GM21381 (cell line): ENCODE results near the gene RABGAP1L.
"Not testable (repeated sequence)": the region's sequence is repeated elsewhere in the genome, so short reads cannot be mapped to it uniquely, and the experiment has no call there.

ENCODE experiments used
- ATAC-seq: cut with Tn5 transposase; IDR thresholded peaks from one replicate; pipeline ENCODE4 v1.9.1; 2021; ENCODE audit warnings: mild to moderate bottlenecking, moderate library complexity; ENCODE audit not compliant: unreplicated experiment

RABGAP1L gene

GRCh38 chr1:174428033-174428432, 268.7 kb downstream of the RABGAP1L start:
- no peak for ATAC-seq

- ATAC-seq, result no peak
Observed at GRCh38 chr1:174428739-174429138, 269.4 kb downstream of the RABGAP1L start.

DNA sequence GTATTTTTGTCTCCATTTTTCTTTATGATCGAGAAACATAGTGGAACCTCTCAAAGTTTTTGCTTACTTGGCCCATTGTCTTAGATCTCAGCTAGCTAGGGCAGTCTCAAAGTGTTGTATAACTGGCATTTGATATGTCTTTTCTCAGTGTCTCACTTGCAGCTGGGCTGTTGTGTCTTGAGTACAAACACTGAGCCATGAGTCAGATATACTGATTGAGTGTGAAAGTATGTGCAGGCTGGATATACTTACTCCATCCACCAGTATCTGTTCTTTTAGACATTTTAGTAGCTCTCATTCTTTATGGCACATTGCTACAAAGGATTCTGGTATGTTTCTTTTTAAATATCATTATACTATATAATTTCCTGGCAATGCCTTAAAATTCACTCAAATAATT, 274.1 kb downstream of the RABGAP1L start:
- no peak for ATAC-seq

DNA sequence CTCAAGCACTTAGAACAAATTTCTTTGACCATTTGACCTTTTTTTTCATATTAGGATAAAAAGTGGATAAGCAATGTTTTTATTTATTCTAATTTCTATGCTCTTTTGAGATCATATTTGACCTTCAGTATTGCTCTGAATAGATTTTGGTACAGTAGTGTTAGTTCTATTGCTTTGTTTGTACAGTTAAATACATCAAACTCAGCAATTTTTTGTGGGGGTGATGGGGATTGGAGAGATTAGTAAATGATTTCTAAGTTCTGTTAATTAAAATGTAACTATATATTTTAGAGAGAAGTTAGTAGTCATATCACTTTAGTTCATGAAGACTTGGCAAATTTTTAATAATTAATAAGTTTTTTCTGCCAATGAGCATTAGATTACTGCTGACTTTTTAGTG, 286.0 kb downstream of the RABGAP1L start:
- no peak for ATAC-seq

GRCh38 chr1:174445817-174446216, 286.5 kb downstream of the RABGAP1L start:
- ATAC-seq, result no peak

DNA sequence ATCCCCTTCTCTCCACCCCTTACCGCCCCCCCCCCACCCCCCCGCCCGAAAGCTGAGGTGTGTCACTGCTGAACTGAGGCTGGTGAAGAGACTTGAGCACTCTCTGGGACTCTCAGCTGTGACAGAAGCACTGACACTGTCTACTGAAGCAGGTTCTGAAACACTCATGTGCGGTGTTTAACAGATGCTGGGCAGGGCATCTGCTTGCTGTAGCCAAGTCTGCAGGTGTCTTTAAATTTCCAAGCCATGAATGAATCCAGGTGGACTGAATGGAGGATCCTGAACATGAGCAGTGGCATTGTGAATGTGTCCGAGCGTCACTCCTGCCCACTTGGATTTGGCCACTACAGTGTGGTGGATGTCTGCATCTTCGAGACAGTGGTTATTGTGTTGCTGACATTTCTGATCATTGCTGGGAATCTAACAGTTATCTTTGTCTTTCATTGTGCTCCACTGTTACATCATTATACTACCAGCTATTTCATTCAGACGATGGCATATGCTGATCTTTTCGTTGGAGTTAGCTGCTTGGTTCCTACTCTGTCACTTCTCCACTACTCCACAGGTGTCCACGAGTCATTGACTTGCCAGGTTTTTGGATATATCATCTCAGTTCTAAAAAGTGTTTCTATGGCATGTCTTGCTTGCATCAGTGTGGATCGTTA, 288.7 kb downstream of the RABGAP1L start, which contains the start of gene GPR52:
Gene GPR52 (plus strand): TSS at position 99 of the 665 bp plus-strand sequence. CDS start 148 bp downstream, at position 247.
- no peak for ATAC-seq

DNA sequence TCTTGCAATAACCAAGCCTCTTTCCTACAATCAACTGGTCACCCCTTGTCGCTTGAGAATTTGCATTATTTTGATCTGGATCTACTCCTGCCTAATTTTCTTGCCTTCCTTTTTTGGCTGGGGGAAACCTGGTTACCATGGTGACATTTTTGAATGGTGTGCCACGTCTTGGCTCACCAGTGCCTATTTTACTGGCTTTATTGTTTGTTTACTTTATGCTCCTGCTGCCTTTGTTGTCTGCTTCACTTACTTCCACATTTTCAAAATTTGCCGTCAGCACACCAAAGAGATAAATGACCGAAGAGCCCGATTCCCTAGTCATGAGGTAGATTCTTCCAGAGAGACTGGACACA, 289.2 kb downstream of the RABGAP1L start:
- no peak for ATAC-seq

DNA sequence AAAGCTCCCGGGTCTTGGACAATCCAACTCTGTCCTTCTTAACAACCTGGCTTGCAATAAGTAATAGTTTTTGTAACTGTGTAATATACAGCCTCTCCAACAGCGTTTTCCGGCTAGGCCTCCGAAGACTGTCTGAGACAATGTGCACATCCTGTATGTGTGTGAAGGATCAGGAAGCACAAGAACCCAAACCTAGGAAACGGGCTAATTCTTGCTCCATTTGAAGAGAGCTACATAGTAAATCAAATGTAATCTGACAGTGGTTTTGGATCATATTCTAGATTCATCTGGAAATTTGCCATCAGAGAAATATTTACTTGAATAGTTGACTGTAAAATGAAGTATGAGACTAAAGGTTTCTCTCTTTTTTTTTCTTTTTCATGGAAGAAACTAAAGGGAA, 289.7 kb downstream of the RABGAP1L start:
- ATAC-seq, result no peak

DNA sequence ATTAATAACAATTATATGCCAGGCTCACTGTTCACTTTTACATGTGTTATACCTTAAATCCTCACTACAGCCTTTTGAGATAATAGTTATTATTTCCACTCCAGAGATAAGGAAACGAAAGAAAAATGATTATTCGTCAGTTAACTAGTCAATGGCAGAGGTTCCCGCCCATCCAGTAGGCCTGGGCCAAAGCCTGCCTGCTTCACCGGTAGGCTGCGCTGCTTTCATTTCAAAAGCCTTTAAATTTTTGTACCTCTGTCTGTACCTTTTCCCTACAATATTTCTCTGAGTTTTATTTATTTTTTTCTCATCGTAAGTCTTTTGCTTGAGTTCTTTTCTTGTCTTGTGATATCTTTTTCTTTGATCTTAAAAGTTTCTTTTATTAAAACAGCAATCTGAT, 292.1 kb downstream of the RABGAP1L start:
- ATAC-seq, result no peak

GRCh38 chr1:174465855-174466254, 306.5 kb downstream of the RABGAP1L start:
- ATAC-seq, result no peak

GRCh38 chr1:174466607-174467006, 307.3 kb downstream of the RABGAP1L start:
- ATAC-seq, result no peak

DNA sequence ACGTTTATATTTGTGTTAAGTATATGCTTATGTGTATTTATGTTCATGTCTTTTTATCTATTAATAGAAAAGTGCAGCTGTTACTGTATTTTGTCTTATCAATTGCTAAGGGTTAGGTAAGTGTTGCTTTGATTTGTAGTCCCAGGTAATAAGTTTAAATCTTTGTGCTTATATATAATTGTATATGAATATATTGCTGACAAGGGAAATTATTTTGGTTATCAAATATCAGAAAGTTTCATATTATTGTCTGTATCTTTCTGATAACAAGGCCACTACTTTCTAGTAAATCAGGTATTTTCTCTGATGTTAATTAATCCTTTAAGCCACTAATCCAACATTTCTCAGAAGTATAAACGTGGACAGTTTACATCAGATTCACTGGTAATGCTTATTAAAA, 309.7 kb downstream of the RABGAP1L start:
- no peak for ATAC-seq

DNA sequence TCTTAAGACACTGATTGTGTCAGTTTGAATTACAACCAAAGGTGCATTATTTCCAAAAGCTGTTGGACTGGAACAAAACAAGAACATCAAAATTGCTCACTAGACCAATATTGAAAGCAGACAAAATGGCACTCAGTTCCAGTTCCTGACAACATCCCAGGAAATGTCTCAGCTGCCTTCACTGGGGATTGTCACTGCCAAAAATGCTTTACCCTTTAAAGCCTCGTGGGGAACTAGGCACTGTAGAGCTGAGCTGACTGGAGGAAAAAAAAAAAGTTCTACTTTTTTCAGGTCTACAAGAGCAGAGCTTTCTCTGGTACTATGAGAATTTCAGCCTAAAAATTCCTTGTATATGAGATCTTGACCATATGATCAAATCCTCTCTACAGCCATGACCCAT, 310.4 kb downstream of the RABGAP1L start:
- ATAC-seq, result no peak

DNA sequence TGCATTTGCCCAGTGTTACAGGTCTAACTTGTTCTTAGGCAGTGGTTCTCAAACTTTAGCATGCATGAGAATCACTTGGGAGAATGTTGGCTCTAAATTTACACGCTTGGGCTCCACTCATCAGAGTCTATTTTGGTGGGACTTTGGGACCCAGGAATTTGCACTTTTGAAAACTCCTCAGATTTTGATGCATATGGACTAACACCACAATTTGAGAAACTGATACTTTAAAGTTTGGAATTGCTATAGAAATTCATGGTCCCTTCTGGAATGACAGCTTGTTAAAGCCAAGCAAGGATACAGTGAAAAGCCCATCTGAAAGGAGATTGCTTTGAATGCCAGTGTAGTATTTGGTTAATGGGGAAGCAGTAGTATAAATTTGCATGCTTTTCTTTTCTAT, 320.0 kb downstream of the RABGAP1L start:
- ATAC-seq, result no peak

DNA sequence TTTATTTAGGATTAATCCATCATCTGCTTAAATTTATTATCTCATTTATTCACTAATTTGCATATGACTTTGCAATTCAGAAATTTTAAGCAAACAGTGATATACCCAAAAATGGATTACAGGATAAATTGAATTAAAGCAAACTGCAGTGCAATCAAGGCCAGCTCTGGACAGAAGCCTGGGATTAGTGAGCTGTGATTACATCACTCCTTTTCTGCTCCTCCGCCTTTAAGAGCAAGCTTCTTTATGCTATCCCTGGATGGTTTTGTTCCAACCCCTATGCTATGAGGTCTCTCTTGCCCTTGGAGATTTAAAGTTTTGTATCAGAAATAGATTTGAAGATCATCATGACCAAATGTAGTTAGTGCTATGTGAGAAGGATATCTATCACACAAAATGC, 321.0 kb downstream of the RABGAP1L start:
- no peak for ATAC-seq

DNA sequence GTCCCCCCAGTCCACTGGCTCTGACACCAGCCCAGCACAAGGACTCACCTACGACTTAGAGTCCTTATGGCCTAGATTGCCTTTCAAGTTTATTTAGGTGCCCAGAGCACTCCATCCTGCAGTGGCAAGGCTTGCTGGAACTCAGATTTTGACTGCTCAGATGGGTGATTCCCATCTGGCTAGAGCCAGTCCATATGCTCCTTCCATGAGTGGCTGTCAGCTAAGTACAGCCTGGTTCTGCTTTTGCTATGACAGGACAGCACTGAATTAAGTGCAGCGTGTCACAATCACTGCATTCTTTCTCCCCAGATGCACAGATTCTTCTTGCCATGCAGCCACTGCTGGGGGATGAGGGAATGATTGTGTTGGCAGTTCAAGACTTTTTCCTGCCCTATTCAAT, 332.3 kb downstream of the RABGAP1L start:
- no peak for ATAC-seq

GRCh38 chr1:174497478-174497877, 338.2 kb downstream of the RABGAP1L start:
- ATAC-seq, result no peak

GRCh38 chr1:174516755-174517154, 357.4 kb downstream of the RABGAP1L start:
- not testable (repeated sequence) for ATAC-seq

- no peak for ATAC-seq
Observed at GRCh38 chr1:174519844-174520243, 360.5 kb downstream of the RABGAP1L start.

GRCh38 chr1:174531751-174532150, 372.4 kb downstream of the RABGAP1L start:
- ATAC-seq, result no peak

GRCh38 chr1:174534789-174535188, 375.5 kb downstream of the RABGAP1L start:
- ATAC-seq, result no peak

DNA sequence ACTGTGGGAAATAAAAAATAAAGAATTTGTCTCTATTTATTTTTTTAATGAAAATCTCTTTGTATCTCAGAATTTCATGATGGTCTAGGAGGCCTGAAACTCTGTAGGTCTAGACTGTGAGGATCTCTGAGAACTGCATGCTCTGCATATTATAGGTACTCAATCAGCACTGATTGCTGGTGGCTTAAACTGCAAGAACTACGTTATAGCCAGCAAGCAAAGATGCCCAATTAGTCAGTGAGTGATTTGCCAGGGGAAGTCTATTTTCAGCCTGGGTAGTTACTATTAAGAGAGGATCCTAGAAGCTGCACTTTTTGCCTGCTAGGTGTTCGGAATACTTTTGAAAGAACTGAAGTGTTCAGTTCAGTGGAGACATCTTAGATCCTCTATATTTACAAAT, 375.9 kb downstream of the RABGAP1L start:
- ATAC-seq, result no peak

GRCh38 chr1:174543421-174543820, 384.1 kb downstream of the RABGAP1L start:
- ATAC-seq, result not testable (repeated sequence)
